ENCODE measurements around the gene ANO1.

Gene ANO1

GRCh38 chr11:70073871-70074371 is 4.2 kb upstream of the ANO1 start:
- DNase-seq, result no peak

GRCh38 chr11:70074746-70075145 is 3.4 kb upstream of the ANO1 start:
- DNase-seq, result no peak

- no peak for DNase-seq
Measured at GRCh38 chr11:70075836-70076235, 2.3 kb upstream of the ANO1 start.

GRCh38 chr11:70076461-70076931 is 1.6 kb upstream of the ANO1 start:
- DNase-seq, result no peak

DNA sequence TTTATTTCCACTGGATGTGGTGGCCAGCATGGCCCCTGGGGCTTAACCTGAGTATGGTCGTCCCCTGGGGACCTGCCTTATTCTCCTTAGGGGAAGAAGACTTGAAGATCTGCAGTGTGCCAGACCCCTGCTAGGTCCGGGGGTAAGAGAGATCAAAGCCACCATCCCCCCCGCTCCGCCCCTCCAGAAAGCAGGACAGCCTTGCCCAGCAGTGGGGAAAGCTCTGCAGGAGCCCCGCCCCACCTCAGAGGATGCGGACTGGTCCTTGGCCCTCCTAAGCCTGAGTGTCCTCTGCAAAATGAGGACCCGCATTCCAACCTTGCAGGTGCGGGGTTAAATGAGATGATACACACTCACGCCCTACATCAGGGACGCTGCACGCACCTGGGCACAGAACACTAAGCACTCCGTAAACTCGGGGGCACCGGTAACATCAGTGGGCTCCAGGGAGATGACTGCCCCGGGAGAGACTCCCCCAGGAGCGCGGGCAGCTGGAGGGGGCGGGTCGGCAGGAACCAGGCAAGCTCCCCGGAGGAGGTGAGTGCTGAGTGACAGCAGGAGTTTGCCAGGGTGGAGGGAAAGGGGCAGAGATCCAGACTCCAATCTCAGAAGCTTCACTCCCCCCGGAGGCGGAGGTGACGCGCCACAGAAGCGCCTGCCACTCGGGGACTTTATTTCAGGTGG is 564 bp upstream of the ANO1 start:
- no peak for DNase-seq

DNA sequence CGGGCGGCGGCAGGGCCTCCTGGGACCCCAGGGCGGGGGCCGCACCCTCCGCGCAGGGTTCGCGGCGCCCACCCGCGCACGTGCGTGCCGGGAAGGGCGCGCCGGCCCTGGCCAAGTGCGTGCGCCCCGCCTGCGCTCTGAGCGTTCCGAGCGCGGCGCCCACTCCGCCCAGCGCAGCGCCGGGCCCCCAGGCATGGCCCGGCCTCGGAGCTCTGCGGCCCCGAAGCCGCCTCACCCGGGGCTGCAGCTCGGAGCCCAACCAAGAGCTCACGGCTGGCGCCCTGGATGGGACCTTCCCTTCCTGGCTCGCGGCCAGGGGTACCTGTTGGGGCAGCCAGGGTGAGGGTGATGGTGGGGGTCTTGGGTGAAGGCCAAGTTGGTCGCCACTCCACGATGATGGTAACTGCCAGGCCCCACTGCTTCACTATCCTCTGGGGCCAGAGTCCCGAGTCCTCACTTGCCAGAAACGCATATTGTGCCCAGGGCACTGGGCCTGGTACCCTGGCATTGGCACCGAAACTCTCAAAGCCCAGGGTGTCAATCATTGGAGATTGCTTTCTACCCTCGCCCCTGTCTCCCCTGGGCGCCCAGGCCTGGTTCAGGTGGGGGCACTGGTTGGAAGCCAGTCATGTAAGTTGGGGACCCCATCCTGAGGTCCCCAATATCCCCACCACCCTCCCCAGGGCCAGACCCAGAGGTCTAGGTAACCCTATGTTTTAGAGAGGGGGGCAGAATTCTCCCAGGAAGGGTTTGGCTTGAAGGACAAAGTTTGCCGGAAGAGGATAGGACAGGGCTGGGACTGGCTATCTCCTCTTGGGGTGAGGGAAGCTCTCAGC is 882 bp downstream of the ANO1 start:
- no peak for DNase-seq

DNA sequence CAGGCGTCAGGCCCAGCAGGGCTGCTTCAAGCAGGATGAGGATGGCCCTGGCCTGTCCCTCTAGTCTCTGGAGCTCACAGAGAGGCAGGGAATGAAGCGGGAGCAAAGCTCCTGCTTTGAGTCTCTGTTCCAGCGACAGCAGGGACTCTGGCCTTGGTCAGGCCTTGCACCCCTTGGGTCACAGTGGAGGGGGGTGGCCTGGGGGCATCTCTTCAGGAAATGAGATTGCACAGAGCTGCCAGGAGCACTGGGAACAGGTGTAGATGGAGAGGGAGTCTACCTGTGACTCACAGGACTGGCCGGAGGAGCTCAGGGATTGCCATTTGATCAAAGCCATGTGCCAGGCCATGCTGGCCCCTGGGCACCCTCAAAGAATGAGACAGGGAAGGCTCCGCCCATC is 1.6 kb downstream of the ANO1 start:
- no peak for DNase-seq

DNA sequence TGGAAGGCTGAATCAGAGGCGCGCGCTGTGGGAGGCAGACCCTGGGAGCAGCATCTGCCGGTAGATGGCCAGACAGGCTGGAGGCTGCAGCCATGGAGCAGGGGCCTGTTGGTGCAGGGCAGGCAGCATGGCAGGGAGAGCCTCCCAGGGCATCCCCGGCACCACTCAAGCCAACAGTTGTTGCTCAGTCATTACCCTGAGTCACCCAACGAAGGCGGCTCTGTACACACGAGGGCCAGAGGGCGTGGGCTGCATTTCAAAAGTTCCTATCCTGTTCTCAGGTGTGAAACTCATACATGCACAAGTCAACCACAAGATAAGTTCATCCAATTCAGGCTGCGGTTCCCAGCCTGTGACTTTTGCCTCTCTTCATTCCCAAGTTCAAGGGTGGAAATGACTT is 2.6 kb downstream of the ANO1 start:
- DNase-seq, result no peak

DNA sequence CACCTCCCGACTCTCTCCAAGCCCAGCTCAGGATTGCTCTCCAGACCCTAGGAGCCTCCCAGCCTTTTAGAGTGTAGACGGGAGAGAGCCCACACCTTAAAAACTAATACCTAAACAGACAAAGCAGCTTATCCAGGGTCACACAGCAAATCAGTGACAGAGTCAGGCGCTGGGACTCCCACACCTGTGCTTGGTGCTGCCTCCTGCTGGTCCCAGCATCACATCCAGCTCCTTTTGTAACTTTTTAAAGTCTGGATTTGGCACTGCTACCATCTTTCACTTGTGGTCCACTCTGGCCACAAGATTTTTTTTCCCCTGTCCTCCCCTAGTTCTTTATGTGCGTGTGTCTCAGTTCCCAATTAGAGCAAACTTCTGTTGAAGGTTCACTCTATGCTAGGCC is 4.7 kb downstream of the ANO1 start:
- DNase-seq, result no peak

GRCh38 chr11:70084046-70084984 is 6.2 kb downstream of the ANO1 start:
- DNase-seq, result no peak

- DNase-seq, result no peak
Measured at GRCh38 chr11:70085815-70086769, 8.0 kb downstream of the ANO1 start.

- DNase-seq, result no peak
Measured at GRCh38 chr11:70087446-70088167, 9.5 kb downstream of the ANO1 start.

DNA sequence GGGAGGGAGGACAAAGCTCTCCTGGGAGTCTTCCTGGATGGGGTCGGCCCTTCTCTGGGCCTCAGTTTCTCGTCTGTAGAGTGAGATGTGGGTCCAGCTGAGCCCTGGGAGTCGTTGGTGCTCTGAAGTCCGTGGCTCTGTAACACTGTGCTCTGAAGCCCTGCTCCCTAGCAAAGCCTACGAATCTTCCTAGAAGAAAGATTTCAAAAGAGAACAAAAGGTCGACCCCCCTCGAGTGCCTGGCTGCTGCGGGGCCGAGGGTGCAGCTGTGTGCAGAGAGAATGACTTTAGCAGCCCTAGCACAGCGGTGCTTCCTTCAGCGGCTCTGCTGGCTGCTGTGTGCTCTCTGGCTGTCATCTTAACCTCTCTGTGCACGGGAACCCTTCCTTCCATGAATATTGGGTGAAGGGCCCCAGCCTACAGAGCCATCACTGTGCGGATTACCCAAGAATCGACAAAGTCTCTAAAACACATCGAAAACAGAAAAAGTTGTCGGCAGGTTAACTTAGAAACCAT is 10.7 kb downstream of the ANO1 start:
- DNase-seq, result no peak

- DNase-seq, result no peak
Measured at GRCh38 chr11:70089631-70090030, 11.5 kb downstream of the ANO1 start.

DNA sequence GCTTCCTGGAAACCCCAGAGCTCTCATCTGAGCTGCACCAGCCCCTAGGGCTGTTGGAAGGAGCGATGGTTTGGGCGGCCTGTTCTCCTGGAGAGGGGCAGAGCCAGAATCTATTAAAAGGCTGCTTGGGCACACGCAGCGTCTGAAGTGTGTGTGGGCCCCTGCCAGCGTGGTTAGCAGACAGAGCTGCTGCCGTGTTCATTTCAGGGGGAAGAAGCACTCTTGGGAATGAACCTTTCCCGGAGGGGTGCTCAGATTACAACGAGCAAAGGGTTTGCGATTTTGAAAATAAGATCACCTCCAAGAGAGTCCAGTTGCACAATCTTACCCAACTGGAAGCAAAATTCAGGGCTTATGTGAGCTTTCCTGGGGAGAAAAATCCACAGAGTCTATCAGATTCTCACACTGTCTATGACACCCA is 12.9 kb downstream of the ANO1 start:
- no peak for DNase-seq

- no peak for DNase-seq
Measured at GRCh38 chr11:70091638-70092037, 13.5 kb downstream of the ANO1 start.

GRCh38 chr11:70092959-70093715 is 15.0 kb downstream of the ANO1 start:
- no peak for DNase-seq

DNA sequence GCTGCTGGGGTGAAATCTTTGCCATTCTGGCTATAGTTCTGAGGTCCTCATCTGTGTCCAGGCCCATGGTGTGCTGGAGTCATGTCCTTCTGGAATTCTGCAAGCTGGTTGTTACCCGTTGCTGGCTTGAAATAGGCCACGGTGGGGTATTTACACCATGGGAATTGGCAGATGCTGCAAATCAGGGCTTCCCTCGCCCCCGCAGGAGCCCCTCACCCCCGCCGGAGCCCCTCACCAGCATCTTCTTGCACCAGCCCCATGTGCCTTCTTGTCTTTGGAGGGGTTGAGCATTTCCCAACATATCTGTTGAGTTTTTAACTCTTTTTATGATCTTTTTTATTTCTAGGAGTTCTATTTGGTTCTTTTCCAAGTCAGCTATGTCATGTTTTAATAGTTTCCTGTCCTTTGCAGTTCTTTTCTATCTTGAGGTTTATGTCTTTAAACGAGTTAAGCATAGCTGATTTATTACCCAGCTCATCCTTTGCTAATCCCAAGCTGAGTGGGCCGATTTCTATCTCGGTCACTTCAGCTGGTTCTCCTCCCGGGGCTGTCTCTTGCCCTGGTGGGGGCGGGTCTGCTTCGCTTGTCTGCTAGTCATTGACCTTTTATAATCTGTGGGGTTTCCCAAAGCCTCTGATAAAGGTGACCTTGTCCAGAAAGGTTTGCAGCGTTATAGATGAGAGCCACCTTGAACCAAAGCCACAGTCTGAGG is 17.6 kb downstream of the ANO1 start:
- DNase-seq, result no peak

Measured in stimulated activated CD4-positive, alpha-beta T cell treated with anti-CD3 and anti-CD28 coated beads, Interleukin-4, amount 100 ng/mL, for 1 hour (primary cell).